Germinal center (tissue), 1 donor: ENCODE measurements around the gene TRDN.
A peak's percentile ranks its signal among the peaks of the same experiment; 100 is the strongest.
"Not testable (repeated sequence)": the region's sequence is repeated elsewhere in the genome, so short reads cannot be mapped to it uniquely, and the experiment has no call there.

Experiments used
- DNase-seq: peaks from one replicate; pipeline ENCODE4 v3.0.0; 2012; ENCODE audit warnings: mixed read lengths, low spot score

The TRDN gene

DNA sequence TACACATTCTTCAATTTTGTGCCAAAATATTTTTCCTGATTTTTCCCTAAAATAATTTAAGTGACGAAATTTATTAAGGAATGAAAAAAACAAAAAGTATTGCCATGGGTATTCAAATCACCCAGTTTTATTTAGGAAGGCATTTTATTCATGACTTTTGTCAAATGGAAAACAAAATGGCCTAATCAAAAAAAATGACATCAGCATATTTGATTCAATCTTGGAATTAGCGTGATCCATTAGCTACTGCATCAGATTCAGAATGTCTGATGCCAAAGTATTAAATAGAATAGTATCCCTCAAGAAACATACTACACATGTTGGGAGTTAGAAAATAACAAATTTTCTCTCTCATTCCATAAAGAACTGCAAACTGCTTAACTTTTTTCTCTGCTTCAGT, 129.2 kb downstream of the TRDN start:
- no peak for DNase-seq

DNA sequence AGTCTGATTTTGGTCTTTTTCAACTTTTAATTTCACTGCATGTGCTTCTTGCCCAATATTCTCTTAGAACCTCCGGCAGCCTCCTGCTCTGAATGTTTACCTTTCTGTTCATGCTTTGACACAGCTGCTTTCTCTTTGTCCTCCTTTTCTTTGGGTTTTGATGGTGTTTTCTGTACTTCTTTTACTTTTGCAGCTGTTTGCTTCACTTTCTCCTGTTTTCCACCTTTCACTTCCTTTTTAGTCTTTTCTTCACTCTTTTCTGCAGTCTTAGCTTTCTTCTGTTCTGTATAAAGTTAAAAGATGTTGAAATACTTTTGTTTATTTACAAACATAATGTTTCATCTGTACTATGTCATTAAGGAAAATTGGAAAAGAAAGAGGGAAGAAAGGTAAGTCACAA, 133.1 kb downstream of the TRDN start:
- no peak for DNase-seq

GRCh38 chr6:123497025-123497424, 139.7 kb downstream of the TRDN start:
- no peak for DNase-seq

- DNase-seq = no peak
Observed at GRCh38 chr6:123489589-123489988, 147.2 kb downstream of the TRDN start.

DNA sequence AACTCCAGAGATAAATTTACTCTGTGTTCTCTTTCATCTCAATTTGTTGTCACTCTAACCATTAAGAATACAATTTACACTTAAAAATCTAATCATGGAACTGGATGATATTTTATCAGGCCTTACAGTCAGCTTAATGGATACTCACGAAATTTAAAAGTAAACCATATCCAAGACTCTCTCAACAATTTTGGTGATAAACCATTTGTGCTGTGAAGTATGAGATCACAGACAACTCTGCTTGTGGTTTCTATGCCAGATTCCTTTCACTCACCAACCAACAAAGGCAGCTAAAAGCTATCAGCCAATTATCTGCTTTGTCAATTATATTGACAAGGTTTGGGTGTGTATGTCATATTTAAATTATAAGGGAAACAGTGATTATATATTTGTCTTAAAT, 155.8 kb downstream of the TRDN start:
- no peak for DNase-seq

DNA sequence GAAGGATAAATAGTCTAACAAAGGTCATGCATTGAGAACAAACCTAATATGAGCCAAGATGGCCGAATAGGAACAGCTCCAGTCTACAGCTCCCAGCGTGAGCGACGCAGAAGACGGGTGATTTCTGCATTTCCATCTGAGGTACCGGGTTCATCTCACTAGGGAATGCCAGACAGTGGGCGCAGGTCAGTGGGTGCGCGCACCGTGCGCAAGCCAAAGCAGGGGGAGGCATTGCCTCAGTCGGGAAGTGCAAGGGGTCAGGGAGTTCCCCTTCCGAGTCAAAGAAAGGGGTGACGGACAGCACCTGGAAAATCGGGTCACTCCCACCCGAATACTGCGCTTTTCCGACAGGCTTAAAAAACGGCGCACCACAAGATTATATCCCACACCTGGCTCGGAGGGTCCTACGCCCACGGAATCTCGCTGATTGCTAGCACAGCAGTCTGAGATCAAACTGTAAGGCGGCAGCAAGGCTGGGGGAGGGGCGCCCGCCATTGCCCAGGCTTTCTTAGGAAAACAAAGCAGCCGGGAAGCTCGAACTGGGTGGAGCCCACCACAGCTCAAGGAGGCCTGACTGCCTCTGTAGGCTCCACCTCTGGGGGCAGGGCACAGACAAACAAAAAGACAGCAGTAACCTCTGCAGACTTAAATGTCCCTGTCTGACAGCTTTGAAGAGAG, 164.6 kb downstream of the TRDN start:
- not testable (repeated sequence) for DNase-seq

DNA sequence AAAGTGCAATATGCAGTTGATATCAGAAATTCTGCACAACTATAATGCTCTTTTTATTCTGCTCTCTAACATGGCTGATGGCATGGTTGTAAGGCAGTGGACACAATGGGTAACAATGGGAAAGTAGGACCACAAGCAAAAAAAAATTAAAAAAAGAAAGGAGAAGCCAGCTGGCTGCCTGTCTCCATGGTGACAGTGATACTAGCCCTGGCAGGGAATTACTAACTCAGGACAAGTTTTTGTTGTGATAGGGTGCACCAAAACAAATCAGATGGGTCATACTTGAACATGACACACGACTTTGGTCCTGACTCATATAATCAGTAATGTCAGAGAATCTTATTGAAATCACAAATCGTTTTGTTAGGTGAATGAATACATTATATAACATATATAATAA, 169.4 kb downstream of the TRDN start:
- no peak for DNase-seq

- no peak for DNase-seq
Observed at GRCh38 chr6:123462152-123462551, 174.6 kb downstream of the TRDN start.

DNA sequence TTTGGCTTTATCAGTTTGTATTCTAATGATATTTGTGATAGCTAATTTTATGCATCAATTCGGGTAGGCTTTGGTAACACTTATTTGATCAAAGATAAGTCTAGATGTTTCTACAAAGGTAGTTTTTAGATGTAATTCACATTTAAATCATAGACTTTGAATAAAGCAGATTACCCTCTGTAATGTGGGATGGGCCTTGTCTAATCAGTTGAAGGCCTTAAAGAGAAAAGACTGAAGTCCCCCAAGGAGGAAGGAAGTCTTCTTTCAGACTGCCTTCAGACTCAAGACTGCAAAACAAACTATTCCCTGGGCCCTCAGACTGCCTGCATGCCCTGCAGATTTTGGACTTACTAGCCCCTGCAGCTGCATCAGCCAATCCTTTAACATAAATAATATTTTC, 178.5 kb downstream of the TRDN start:
- no peak for DNase-seq

DNA sequence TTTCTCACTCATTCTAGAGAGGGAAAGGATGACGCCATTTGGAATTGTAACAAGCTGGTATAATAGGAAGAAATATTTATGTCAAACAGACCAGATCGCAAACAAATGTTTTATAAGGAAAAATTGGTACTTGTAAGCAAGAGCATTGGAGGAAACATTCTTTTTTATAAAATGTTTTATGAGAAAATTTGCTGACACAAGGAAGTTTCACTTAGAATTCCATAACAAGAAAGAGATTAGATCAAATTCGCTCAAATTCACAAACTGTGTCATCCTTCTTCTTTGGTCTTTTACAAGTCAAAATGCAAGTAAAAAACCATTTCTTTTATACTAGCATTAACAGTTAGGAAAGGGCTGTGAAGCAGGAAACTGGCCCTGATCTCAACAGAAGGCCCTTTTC, 179.9 kb downstream of the TRDN start:
- no peak for DNase-seq

- DNase-seq = no peak
Observed at GRCh38 chr6:123454448-123454847, 182.3 kb downstream of the TRDN start.

GRCh38 chr6:123453071-123453470, 183.7 kb downstream of the TRDN start:
- DNase-seq = not testable (repeated sequence)

- DNase-seq = no peak
Observed at GRCh38 chr6:123448306-123448884, 188.4 kb downstream of the TRDN start.

GRCh38 chr6:123447315-123447937, 189.3 kb downstream of the TRDN start:
- no peak for DNase-seq

DNA sequence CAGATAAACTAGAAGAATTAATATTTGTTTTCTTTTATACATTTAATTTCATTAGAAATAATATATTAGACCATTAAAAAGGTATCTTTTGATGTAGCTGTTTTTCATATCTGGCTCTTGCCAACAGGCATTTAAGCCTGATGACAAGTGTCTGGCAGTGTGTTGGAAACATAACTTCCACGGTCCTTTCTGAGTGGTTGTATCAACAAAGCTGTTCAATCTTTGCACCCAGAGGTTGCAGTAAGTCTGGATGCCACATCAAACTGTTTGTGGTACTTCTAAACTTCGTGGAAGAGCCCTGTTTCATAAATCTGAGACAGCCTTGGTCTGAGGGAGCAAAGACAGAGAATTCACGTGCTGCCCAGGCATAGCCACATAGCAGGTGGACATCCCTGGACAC, 197.4 kb downstream of the TRDN start:
- DNase-seq = no peak

GRCh38 chr6:123434186-123434585, 202.6 kb downstream of the TRDN start:
- no peak for DNase-seq

DNA sequence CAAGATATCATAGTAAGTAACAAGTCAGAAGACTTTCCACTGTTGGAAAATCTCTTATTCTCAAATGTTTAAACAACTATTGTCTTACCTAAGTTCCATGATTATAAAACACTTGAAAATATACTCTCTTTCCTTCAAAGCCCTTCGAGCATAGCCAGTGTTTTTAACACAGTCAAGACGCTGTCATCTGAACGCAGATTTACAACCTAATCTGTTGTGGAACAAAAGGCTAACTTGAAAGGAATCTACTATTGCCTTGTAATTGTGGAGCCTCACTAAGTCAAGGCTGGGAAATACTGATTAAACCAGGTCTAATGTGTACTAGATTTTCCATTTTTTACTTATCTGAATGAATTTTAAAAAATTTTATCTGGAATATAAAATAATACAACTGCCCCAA, 205.8 kb downstream of the TRDN start:
- DNase-seq = no peak

GRCh38 chr6:123427008-123427407, 209.7 kb downstream of the TRDN start:
- no peak for DNase-seq

GRCh38 chr6:123423130-123423529, 213.6 kb downstream of the TRDN start:
- DNase-seq = no peak

GRCh38 chr6:123420512-123420911, 216.2 kb downstream of the TRDN start:
- no peak for DNase-seq

GRCh38 chr6:123418071-123418470, 218.7 kb downstream of the TRDN start:
- no peak for DNase-seq

GRCh38 chr6:123417535-123417934, 219.2 kb downstream of the TRDN start:
- no peak for DNase-seq

DNA sequence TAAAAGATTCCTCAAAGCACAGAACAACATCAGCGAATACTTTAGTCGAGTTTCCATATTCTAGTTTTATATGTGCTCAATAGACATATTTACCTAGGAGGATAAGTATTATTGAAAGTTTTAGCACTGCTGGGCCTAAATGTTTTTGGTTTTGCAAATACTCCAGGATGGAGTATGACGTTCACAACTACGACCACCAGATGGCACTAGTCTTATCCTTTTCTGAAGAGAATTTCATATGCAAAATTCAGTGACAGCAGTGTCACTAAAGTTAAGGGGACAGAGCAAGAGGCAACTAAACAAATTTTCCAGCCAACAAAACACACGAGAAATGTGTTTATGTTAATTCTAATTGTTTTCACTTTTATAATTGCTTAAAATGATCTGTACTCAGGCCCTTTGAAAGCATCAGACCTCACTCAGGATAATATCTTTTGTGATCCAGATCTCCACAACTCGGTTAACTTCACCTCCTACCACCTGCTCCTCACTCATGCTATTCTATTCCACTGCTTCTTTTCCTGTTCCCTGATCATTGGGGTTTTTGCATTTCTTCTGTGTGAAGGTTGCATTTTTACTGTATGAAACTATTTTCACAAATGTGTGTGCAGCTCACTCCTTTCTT, 220.8 kb downstream of the TRDN start:
- DNase-seq = peak; percentile 26
